Skeletal muscle tissue (tissue), 4 donors: Measurements from ENCODE around the gene TJP1. TPM values are rescaled to one million over a fixed set of nuclear protein-coding genes. Genes with fewer than 3 reads are reported as not detected.
"Not testable (repeated sequence)": the region's sequence is repeated elsewhere in the genome, so short reads cannot be mapped to it uniquely, and the experiment has no call there.

Experiments used
- H3K27ac ChIP-seq: one replicate; pipeline ENCODE4 v1.7.0; 2013; ENCODE audit warnings: mild to moderate bottlenecking, low read depth, low read length, inconsistent platforms
- H3K27me3 ChIP-seq, 3 donors: one replicate each; pipeline ENCODE4 v1.7.0; 2013; ENCODE audit warnings: low read length in 3 of 3; ENCODE audit not compliant: control insufficient read depth in 3 of 3, insufficient read depth in 3 of 3
- H3K36me3 ChIP-seq, 3 donors: one replicate each; pipeline ENCODE4 v1.7.0; 2013; ENCODE audit warnings: low read length in 3 of 3; ENCODE audit not compliant: control insufficient read depth in 3 of 3, insufficient read depth in 3 of 3
- H3K4me1 ChIP-seq, 3 donors: one replicate each; pipeline ENCODE4 v1.7.0; 2013; ENCODE audit warnings: low read length in 3 of 3, mild to moderate bottlenecking in 3 of 3; ENCODE audit not compliant: control insufficient read depth in 3 of 3, insufficient read depth in 3 of 3
- H3K4me3 ChIP-seq, 3 donors: one replicate each; pipeline ENCODE4 v1.7.0; 2013; ENCODE audit warnings: low read length in 3 of 3
- H3K9ac ChIP-seq, 3 donors: one replicate each; pipeline ENCODE4 v1.7.0; 2013; ENCODE audit warnings: low read length in 3 of 3, mild to moderate bottlenecking in 3 of 3, moderate library complexity in 2 of 3, low read depth in 1 of 3
- H3K9me3 ChIP-seq, 3 donors: one replicate each; pipeline ENCODE4 v1.7.0; 2013; ENCODE audit warnings: low read length in 3 of 3; ENCODE audit not compliant: control insufficient read depth in 3 of 3
- total RNA-seq: library from RNA; depleted of rRNA; stranded (reverse); fragments of >200 nt; gene quantifications from one replicate; pipeline ENCODE4 v1.2.3, GENCODE V29; 2014
- donor health status: Osteomylitis.

TJP1 gene
- total RNA-seq, 1 donor from 2014 or later, result 53.2 TPM

DNA sequence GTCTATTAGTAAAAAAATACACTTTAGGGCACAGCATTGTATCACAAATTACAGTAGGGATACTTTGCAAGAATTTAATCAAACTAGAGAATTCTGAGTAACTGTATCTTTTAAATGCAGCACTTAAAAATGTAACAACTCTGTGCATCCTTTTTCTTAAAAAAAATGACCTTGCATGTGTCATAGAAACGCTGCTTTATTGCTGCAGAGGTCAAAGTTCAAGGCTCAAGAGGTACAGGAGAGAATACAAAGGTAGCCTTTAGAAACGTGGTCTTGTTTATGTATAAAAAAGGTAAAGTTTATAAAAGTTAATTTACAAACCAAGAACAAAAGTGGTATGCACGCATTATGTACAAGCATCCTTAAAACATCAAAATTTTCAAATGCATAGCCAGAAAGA lies 122.0 kb downstream of the TJP1 start:
- no peaks in the 10 kb centered on the region for H3K27me3 ChIP-seq
- no peak overlapping the region for H3K4me3 ChIP-seq
- no peak overlapping the region for H3K27ac ChIP-seq
- H3K36me3 ChIP-seq, result peaks cover 12 to 49% (median 47%) of the 10 kb centered on the region in 3 donors
- no peaks in the 10 kb centered on the region for H3K4me1 ChIP-seq
- no peaks in the 10 kb centered on the region for H3K9me3 ChIP-seq
- no peak overlapping the region for H3K9ac ChIP-seq

DNA sequence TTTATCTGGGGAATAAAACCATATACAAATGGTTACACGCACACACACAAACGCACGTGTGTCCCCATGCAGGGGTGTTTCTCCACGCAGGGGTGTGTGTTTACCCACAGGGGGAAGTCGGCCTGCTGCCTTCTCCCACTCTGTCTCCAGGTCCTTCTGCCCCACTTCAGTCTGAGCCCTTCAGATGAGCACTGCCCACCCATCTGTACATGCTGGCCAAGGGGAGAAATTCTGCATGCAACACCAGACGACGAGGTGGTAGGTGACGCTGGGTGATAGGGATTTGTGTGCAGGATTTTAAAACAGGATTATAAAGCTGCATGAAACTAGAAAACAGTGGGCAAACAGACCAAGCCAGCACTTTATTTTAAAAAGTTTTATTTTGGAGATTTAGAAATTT lies 122.5 kb downstream of the TJP1 start:
- peaks cover 7 to 44% (median 42%) of the 10 kb centered on the region in 3 donors for H3K36me3 ChIP-seq
- H3K4me3 ChIP-seq, result no peak overlapping the region
- no peak overlapping the region for H3K27ac ChIP-seq

DNA sequence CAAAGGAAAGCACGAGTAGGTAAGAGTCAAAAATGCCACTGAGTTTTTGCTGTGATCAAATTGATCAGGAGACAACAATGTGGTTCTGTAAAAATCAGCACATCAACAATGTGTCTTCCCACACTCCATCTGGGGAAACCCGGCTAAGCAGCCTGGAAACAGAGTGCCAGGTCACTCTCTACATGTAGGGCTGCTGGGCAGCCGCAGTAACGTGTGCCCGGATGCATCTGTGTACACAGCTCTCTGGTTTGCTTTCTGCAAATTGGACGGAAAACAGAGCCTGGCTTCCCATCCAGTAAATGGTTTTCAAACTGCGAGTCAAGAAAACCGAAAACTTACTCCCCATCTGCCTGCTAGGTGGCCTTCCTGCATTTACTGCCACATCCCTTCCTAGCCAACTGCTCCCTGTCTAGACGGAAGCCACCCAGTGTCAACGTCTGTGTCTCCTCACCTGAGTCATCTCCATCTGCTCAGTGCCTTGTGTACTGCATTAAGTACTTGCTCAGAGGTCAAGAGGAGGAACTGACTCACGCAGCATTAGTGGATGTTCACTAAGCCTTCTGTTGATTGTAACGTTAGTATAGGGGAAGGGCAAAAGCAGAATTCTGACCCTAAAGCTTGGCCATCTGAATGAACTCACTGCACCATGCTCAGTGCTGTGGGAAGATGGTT lies 124.1 kb downstream of the TJP1 start:
- H3K27ac ChIP-seq, result no peak overlapping the region
- no peaks in the 10 kb centered on the region for H3K27me3 ChIP-seq
- H3K9me3 ChIP-seq, result peaks cover 0 to 2% (median 0%) of the 10 kb centered on the region in 3 donors
- H3K4me1 ChIP-seq, result no peaks in the 10 kb centered on the region
- no peak overlapping the region for H3K4me3 ChIP-seq
- H3K36me3 ChIP-seq, result peaks cover 3 to 35% (median 31%) of the 10 kb centered on the region in 3 donors
- no peak overlapping the region for H3K9ac ChIP-seq

More for the DNA sequence above, 122.5 kb downstream of the TJP1 start:
- Histone ChIP-seq H3K9ac (no peak overlapping the region), H3K9me3 (no peaks in the 10 kb centered on the region), H3K27me3 (no peaks in the 10 kb centered on the region), H3K4me1 (no peaks in the 10 kb centered on the region)

DNA sequence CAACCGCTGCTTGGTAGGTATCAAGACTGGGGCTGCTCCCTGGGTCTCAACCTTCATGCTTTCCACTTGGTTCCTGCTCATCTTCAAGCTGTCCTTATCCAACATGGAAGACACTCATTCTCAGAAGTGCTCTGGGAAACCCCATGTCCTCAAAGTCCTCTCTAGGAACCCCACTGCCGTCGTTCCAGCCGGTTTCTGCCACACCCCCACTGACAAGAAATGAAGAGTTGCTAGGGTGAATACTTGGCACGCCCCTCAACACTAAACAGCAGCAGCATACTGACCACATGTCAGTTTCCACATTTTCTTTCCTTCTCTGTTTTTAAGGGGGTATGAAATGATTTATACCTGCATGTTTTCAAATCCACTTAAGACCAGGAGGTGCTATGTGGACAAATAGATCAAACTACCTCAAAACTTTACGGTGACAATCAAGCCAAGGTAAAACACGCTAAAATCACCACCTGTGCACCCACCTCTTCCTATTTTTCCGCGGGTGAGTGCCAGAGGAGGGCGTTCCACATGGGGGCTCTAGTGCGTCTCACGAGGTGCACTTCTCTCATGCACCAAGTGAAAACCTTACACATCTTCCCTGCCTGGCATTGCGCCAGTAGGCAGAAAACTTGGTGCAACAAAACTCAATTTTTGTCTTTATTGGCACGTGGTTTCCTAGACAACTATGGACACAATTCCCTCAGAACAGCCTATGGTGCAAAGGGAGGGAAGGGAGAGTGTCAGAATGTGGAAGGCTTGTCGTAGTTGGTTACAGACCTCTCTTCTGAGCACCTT lies 125.1 kb downstream of the TJP1 start:
- Histone ChIP-seq H3K4me1 (no peaks in the 10 kb centered on the region), H3K36me3 (peaks cover 3 to 28% (median 23%) of the 10 kb centered on the region in 3 donors), H3K27ac (no peak overlapping the region), H3K9ac (no peak overlapping the region), H3K4me3 (no peak overlapping the region), H3K27me3 (no peaks in the 10 kb centered on the region), H3K9me3 (peaks cover 0 to 2% (median 0%) of the 10 kb centered on the region in 3 donors)

DNA sequence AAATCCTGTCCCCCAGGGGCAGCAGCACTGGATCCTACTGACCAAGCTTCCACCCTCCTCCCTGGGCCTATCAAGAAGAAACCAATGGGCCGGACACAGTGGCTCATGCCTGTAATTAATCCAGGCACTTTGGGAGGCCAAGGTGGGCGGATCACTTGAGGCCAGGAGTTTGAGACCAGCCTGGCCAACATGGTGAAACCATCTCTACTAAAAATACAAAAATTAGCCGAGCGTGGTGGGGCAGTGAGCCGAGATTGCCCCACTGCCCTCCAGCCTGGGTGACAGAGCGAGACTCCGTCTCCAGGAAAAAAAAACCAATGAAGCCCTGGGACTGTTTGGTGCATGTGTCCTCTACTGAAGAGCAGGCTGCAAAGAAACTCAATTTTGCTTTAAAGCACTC lies 125.8 kb downstream of the TJP1 start:
- H3K27me3 ChIP-seq, H3K4me3 ChIP-seq, H3K9ac ChIP-seq, H3K4me1 ChIP-seq, H3K27ac ChIP-seq, H3K9me3 ChIP-seq: not testable (repeated sequence)
- peaks cover 3 to 27% (median 23%) of the 10 kb centered on the region in 3 donors for H3K36me3 ChIP-seq

DNA sequence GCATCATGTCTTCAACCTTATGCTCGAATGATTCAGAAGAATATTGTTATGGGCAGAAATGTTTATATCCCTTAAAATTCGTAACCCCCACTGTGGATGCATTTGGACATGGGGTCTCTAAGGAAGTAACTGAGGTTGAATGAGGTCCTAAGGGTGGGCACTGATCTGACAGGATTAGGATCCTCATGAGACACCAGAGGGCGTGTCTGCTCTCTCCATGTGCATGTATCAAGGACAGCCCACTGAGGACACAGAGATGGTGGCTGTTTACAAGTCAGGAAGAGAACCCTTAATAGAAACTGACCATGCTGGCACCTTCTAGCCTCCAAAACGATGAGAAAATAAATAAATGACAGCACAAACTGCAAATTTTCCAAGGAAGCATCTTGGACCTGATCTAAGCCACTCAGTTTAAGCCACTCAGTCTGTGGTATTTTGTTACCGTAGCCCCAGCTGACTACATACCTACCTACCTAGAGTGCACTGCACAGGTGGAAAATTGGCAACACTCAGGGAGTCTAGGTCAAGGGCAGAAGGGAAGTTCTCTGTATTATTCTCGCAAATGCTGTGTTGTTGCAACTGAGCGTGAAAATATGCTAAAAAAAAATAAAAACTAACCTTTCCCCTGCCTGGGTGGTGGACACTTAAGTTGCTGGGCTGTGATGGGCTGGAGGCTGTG lies 126.6 kb downstream of the TJP1 start:
- Histone ChIP-seq H3K27me3 (no peaks in the 10 kb centered on the region), H3K36me3 (peaks cover 3 to 19% (median 15%) of the 10 kb centered on the region in 3 donors), H3K9ac (no peak overlapping the region), H3K4me3 (no peak overlapping the region), H3K9me3 (peaks cover 0 to 2% (median 0%) of the 10 kb centered on the region in 3 donors), H3K27ac (no peak overlapping the region), H3K4me1 (no peaks in the 10 kb centered on the region)

DNA sequence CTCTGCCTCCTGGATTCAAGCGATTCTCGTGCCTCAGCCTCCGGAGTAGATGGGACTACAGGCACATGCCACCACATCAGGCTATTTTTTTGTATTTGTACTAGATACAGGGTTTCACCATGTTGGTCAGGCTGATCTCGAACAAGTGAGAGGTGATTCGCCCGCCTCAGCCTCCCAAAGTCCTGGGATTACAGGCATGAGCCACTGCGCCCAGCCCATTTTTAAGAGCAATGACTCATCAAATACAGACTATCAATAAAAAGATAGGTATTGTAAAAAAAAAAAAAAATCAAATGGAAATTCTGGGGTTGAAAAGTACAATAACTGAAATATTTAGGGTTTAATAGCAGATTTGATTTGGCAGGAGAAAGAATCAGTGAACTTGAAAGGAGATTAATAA lies 129.0 kb downstream of the TJP1 start:
- Histone ChIP-seq H3K27ac (no peak overlapping the region), H3K9ac (no peak overlapping the region), H3K4me3 (no peak overlapping the region)

DNA sequence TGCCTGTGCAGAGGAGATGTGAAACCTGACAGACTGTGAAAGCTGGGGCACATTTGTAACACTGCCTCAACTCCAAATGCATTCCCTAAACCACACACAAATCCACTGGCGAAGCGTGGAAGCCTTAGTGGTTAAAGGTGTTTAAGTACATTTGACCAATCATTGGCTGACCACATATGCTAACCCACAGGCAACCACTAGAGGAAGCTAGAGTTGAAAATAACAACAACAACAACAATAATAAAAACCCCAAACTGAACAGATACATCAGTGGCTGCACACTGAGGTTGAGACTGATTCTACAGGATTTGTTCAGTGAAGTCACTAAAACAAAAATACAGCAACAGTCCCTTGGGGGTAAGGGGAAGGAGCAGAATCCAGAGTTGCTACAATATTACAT lies 129.7 kb downstream of the TJP1 start:
- no peaks in the 10 kb centered on the region for H3K36me3 ChIP-seq
- H3K27ac ChIP-seq, result no peak overlapping the region
- H3K4me1 ChIP-seq, result no peaks in the 10 kb centered on the region
- no peak overlapping the region for H3K9ac ChIP-seq
- H3K9me3 ChIP-seq, result peaks cover 0 to 2% (median 0%) of the 10 kb centered on the region in 3 donors
- H3K4me3 ChIP-seq, result no peak overlapping the region
- no peaks in the 10 kb centered on the region for H3K27me3 ChIP-seq

More for the DNA sequence above, 129.0 kb downstream of the TJP1 start:
- Histone ChIP-seq H3K36me3 (peaks cover 0 to 3% (median 3%) of the 10 kb centered on the region in 3 donors), H3K9me3 (peaks cover 0 to 2% (median 0%) of the 10 kb centered on the region in 3 donors), H3K27me3 (no peaks in the 10 kb centered on the region), H3K4me1 (no peaks in the 10 kb centered on the region)

DNA sequence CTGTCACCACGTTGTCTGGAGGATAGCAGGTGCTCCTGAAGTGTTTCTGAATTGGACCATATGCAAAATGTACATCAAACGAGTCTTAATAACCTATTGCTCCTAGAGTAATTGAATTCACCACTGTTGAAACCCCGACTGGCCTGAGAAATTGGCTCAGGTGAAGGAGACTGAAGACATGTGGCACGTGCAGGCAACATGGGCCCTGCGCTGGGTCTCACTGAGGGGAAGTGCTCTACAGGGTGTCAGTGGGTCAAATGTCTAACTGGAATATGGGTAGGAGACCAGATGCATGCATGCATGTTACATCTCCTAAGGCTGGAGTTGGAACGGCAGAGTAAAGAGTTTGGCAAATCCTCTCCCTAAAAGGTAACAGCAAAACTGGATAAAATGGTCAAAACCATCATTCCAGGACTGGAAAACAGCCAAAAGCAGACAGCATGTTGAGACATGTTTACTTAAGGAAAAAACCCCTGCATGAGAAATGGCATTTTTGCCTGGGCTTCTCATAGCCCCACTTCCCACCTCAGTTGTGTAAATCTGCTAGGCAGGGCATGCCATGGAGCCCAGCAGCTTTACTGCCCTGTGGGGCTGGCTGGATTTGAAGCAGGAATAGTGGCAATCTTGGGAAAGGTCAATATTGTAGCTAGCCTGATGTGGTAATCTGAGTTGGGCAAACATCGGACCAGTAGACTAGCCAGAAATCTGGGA lies 131.3 kb downstream of the TJP1 start:
- Histone ChIP-seq H3K9ac (no peak overlapping the region), H3K9me3 (peaks cover 0 to 2% (median 0%) of the 10 kb centered on the region in 3 donors), H3K36me3 (no peaks in the 10 kb centered on the region)

More for the DNA sequence above, 131.3 kb downstream of the TJP1 start:
- H3K4me3 ChIP-seq, result no peak overlapping the region
- no peak overlapping the region for H3K27ac ChIP-seq
- no peaks in the 10 kb centered on the region for H3K4me1 ChIP-seq
- no peaks in the 10 kb centered on the region for H3K27me3 ChIP-seq
